HTERT RPE-1 (cell line): ENCODE measurements around the gene AKAP6.
"Not testable (repeated sequence)": the region's sequence is repeated elsewhere in the genome, so short reads cannot be mapped to it uniquely, and the experiment has no call there.

Source experiments
- in situ Hi-C: fragments of 300-500 bp; cut with MboI; formaldehyde crosslinking; loops from 4 replicates; pipeline ENCODE4 v1.14.3; 2020; ENCODE audit warnings: low sequenced_read_pairs

The AKAP6 gene

DNA sequence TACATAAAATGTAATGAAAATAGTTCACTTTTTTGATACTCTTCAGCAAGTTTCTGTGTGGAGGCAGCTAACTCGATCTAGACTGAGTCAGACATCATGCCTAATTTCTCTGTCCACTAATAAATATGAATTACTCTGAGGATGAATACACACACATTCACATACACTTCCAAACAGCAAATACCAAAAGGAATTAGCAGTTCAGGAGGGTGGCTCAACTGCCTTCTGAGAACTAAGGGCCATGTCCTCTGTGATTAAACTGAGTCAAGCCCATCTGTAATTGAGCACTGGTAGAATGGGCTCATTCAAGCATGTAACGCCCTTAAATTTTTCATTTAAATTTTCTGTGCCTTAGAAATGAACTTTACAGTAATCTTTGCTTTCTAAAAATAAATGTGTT is 242.5 kb downstream of the AKAP6 start:
- in situ Hi-C loops: no loop called here

DNA sequence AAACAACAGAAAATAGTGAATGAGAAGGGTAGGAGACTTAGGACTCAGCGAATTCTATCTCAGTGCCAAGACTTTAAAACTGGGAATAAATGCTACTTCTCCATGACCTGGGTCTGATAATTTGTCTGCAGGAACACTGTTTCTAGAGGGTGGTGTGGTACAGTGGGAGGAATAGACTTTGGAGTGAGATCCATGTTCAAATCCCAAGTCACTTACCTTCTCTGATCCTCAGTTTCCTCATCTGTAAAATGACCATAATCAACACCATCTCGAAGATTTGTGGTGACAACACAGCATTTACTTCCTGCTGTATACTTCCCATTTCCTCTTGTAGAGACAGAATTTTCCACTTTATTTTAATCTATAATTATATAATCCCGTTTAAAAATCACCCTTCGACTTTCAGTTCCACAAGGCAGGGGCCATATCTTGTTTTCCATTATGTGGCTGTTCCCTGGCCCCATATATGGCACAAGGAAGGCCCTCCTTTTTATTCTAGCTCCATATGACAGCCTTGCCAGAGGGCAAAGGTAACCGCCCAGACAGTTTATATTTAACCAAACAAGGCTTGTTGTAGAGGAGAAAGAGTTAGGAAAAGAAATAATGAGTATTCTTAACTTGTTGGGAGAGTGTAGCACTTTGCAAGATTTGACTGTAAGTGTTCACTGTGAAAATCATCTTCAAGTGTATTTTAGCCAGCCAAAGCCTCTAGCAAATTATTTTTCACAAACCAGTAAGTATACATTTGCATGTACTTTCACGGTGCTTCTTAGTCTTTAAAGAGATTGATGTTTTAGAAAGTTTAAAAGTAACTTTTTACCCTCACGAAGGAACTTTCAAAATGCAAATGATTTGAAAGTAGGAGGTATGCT is 243.1 kb downstream of the AKAP6 start:
- in situ Hi-C loops: no loop called here

DNA sequence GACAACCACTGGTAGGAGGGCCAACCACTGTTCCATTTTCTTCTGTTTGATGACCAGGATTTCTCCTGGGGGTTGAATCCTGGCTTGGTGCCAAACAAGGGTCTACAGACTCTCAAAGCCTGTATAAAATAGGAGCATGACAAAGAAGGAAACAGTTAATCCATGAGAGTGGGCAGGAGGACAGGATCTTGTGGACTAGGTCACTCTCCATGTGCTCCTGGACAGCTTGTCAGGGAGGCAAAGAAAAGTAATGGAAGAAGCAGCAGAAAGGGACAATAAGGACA is 243.7 kb downstream of the AKAP6 start:
- in situ Hi-C loops: no loop called here

- in situ Hi-C loops: no loop called here
Observed at GRCh38 chr14:32574269-32574668, 245.2 kb downstream of the AKAP6 start.

GRCh38 chr14:32576088-32576795 is 247.1 kb downstream of the AKAP6 start:
- in situ Hi-C loops: no loop called here

- in situ Hi-C loops: no loop called here
Observed at GRCh38 chr14:32576977-32577376, 247.9 kb downstream of the AKAP6 start.

GRCh38 chr14:32578181-32578580 is 249.1 kb downstream of the AKAP6 start:
- in situ Hi-C loops: no loop called here

DNA sequence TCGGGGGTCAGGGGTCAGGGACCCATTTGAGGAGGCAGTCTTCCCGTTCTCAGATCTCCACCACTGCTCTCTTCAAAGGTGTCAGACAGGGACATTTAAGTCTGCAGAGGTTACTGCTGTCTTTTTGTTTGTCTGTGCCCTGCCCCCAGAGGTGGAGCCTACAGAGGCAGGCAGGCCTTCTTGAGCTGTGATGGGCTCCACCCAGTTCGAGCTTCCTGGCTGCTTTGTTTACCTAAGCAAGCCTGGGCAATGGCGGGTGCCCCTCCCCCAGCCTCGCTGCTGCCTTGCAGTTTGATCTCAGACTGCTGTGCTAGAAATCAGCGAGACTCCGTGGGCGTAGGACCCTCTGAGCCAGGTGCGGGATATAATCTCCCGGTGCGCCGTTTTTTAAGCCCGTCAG is 254.3 kb downstream of the AKAP6 start:
- in situ Hi-C loops: not testable (repeated sequence)

GRCh38 chr14:32584079-32584478 is 255.0 kb downstream of the AKAP6 start:
- in situ Hi-C loops: no loop called here

DNA sequence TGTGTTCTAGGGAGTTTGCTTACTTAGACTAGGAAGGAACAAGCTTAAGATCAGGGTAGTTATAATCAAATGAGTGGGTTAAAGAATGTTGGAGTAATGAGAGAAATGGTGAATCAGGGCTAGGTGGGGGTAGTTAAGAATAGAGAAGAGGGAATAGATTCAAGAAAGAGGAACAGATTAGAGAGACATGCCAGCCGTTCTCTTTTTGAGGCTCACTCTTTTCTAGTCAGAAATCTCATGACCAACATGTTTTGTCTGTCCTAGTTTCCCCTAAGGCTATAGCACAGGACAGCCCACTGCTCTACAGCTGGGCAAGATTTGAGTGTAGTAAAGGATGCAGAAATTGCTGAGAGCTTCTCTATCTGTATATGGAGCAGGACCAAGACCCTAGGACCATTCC is 258.4 kb downstream of the AKAP6 start:
- in situ Hi-C loops: no loop called here

GRCh38 chr14:32588448-32589320 is 259.6 kb downstream of the AKAP6 start:
- in situ Hi-C loops: no loop called here

DNA sequence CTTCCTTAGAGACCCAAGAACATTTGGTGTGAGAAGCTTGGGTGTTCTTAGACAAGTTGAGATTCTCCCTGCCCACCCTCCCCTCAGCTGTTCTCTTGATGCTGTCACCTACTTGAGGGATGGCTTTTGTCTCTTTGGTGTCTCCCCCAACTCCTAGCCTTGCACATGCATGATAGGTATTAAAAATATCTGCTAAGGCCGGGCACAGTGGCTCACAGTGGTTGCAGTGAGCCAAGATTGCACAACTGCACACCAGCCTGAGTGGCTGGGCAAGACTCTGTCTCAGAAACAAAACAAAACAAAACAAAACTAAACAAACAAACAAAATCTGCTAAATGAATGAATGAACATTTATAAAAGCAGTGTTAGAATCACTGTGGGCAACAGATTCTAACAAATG is 261.1 kb downstream of the AKAP6 start:
- in situ Hi-C loops: no loop called here

- in situ Hi-C loops: no loop called here
Observed at GRCh38 chr14:32593290-32593942, 264.3 kb downstream of the AKAP6 start.

DNA sequence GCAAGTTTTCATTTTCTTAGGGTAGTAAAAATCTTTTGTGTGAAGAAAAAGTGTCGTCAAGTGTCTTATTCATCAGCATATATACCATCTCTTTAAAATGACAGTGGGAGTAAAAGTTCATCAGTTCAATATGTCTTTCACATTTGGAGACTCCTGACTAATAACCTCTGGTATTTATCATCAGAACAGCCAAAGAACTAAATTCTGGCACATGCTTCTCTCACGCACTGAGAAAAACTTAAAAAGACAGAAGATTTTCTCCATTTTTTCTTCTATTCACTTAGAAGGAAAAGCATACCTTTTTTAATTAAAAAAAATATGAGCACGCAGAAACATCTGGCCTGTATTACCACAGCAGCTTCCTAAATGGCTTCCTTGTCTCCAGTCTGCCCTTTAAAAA is 265.7 kb downstream of the AKAP6 start:
- in situ Hi-C loops: no loop called here

- in situ Hi-C loops: no loop called here
Observed at GRCh38 chr14:32595497-32595896, 266.4 kb downstream of the AKAP6 start.

- in situ Hi-C loops: no loop called here
Observed at GRCh38 chr14:32596390-32596789, 267.3 kb downstream of the AKAP6 start.

GRCh38 chr14:32597771-32598170 is 268.7 kb downstream of the AKAP6 start:
- in situ Hi-C loops: no loop called here

DNA sequence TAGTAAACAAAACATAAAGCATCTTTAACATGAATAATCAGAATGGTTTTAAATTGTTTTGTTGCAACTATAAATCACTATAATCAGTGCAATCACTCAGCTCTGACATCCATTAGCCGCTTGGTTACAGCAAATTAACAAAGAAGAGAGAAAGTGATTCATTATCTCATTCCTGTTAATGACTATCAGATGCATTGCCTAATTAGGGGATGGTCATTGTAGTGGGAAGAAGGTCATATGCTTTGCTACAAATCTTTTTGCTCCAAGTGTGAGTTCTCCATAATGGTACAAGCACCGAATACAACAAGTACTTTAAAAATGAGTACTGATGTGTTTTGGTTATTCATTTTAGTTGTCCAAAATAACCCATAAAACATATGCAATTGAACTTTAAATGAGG is 272.0 kb downstream of the AKAP6 start:
- in situ Hi-C loops: no loop called here

DNA sequence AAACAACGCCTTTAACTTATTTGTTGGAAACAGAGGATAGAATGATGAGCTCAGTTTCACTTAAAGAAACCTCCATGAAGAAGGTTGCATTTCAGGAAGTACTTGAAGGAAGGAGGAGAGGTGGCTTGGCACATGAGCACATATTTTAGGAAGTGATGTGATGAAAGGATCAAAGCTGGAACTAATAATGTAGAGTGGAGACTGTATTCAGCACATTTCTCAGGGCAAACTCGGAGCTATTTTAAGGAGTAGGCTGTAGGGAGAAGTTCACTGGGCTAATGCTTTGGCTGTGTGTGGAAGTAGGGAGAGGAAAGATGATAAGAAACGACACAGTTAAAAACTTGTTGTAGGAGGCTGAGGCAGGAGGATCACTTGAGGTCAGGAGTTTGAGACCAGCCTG is 272.8 kb downstream of the AKAP6 start:
- in situ Hi-C loops: no loop called here

DNA sequence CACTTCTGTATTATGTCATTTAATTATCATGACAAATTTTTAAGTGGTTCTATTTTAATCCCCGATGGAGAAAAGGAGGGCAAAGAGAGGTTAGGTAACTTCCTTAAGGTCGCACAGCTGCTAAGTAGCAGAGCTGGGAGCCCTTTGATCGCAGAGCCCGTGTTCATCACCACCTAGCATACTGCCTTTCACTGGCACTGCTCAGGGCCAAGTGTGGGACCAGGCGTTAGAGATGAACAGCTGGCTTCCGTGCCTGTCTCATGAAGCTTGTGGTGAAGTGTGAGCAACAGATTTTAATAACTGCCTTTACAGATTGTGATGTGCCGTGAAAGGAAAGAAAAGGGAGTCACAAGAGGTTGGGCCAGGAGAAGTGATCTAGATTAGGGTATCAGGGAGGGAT is 273.6 kb downstream of the AKAP6 start:
- in situ Hi-C loops: no loop called here

DNA sequence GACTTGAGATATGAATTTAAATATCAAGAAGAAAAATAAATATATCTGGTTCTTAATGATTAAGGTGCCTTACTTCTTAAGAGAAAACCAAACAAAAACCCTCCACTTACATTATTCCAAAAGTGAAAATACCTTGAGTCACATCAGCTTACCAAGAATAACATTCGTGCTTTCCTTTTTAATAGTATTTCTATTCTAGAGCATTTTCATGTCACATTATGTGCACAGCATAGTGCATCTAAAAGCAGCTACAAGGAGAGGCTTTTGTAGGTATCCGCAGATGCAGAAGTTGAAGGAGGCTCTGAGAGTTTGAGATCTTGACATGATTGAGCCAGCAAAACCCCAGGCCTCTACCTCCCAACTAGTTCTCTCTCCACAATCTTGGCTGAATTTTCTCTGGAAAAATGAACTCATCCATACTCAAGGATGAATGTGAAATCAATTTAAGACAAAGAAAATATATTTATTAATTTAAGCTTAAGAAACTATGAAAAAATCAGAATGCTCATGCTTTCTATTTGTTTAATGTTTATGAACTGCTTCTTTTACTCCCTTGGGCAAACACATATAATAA is 275.0 kb downstream of the AKAP6 start:
- in situ Hi-C loops: no loop called here
